NCI-H69 (cell line): ENCODE results near the gene ROR1.

Source experiments
- DNase-seq: peaks from one replicate; lab custom pipeline; 2025; lab: John Stamatoyannopoulos, UW

The ROR1 gene

GRCh38 chr1:63973005-63973419, 199.2 kb downstream of the ROR1 start:
- DNase-seq, result no peak

GRCh38 chr1:63974966-63975365, 201.1 kb downstream of the ROR1 start:
- no peak for DNase-seq

GRCh38 chr1:63975481-63975880, 201.7 kb downstream of the ROR1 start:
- peak; percentile 33 for DNase-seq

- DNase-seq, result no peak
Measured at GRCh38 chr1:63976006-63976405, 202.2 kb downstream of the ROR1 start.

- no peak for DNase-seq
Measured at GRCh38 chr1:63977466-63977865, 203.6 kb downstream of the ROR1 start.

- peak; percentile 52 for DNase-seq
Measured at GRCh38 chr1:63980740-63981407, 207.1 kb downstream of the ROR1 start.

- DNase-seq, result no peak
Measured at GRCh38 chr1:63981408-63981773, 207.6 kb downstream of the ROR1 start.

- peak; percentile 89 for DNase-seq
Measured at GRCh38 chr1:63982201-63982600, 208.4 kb downstream of the ROR1 start.

GRCh38 chr1:63983391-63984256, 209.8 kb downstream of the ROR1 start:
- DNase-seq, result no peak

- no peak for DNase-seq
Measured at GRCh38 chr1:63984257-63984929, 210.6 kb downstream of the ROR1 start.

GRCh38 chr1:63984930-63985290, 211.1 kb downstream of the ROR1 start:
- DNase-seq, result no peak

GRCh38 chr1:63987014-63987627, 213.3 kb downstream of the ROR1 start:
- DNase-seq, result peak; percentile 22

GRCh38 chr1:63987628-63988024, 213.8 kb downstream of the ROR1 start:
- no peak for DNase-seq

- DNase-seq, result no peak
Measured at GRCh38 chr1:63988941-63989340, 215.1 kb downstream of the ROR1 start.

- peak; percentile 84 for DNase-seq
Measured at GRCh38 chr1:63991685-63992084, 217.9 kb downstream of the ROR1 start.

- DNase-seq, result peak; percentile 80
Measured at GRCh38 chr1:64000021-64000420, 226.2 kb downstream of the ROR1 start.

GRCh38 chr1:64001038-64001437, 227.2 kb downstream of the ROR1 start:
- DNase-seq, result no peak

- DNase-seq, result no peak
Measured at GRCh38 chr1:64004451-64005025, 230.7 kb downstream of the ROR1 start.

GRCh38 chr1:64005801-64006200, 232.0 kb downstream of the ROR1 start:
- peak; percentile 42 for DNase-seq

- peak; percentile 88 for DNase-seq
Measured at GRCh38 chr1:64006276-64007051, 232.6 kb downstream of the ROR1 start.

GRCh38 chr1:64010316-64010715, 236.5 kb downstream of the ROR1 start:
- DNase-seq, result no peak
